Measurements from ENCODE around the gene SH2D2A.

Gene SH2D2A

GRCh38 chr1:156823210-156823790, 6.7 kb upstream of the SH2D2A start:
- DNase-seq (ENCODE audit: low read depth) = no peak

GRCh38 chr1:156822680-156823079, 6.0 kb upstream of the SH2D2A start:
- no peak for DNase-seq (ENCODE audit: low read depth)

GRCh38 chr1:156821801-156822200, 5.2 kb upstream of the SH2D2A start:
- no peak for DNase-seq (ENCODE audit: low read depth)

- DNase-seq (ENCODE audit: low read depth) = no peak
Measured at GRCh38 chr1:156815961-156816422, 656 bp downstream of the SH2D2A start.

- no peak for DNase-seq (ENCODE audit: low read depth)
Measured at GRCh38 chr1:156815307-156815826, 1.3 kb downstream of the SH2D2A start.

- no peak for DNase-seq (ENCODE audit: low read depth)
Measured at GRCh38 chr1:156814571-156815260, 1.9 kb downstream of the SH2D2A start.

GRCh38 chr1:156813750-156814570, 2.7 kb downstream of the SH2D2A start:
- no peak for DNase-seq (ENCODE audit: low read depth)

GRCh38 chr1:156813298-156813697, 3.4 kb downstream of the SH2D2A start:
- DNase-seq (ENCODE audit: low read depth) = no peak

- no peak for DNase-seq (ENCODE audit: low read depth)
Measured at GRCh38 chr1:156812293-156812990, 4.2 kb downstream of the SH2D2A start.

- DNase-seq (ENCODE audit: low read depth) = no peak
Measured at GRCh38 chr1:156811168-156811567, 5.5 kb downstream of the SH2D2A start.

- DNase-seq (ENCODE audit: low read depth) = no peak
Measured at GRCh38 chr1:156809711-156810366, 6.8 kb downstream of the SH2D2A start.

GRCh38 chr1:156809281-156809680, 7.4 kb downstream of the SH2D2A start:
- DNase-seq (ENCODE audit: low read depth) = no peak

- no peak for DNase-seq (ENCODE audit: low read depth)
Measured at GRCh38 chr1:156808186-156809030, 8.2 kb downstream of the SH2D2A start.

- DNase-seq (ENCODE audit: low read depth) = no peak
Measured at GRCh38 chr1:156807627-156808026, 9.0 kb downstream of the SH2D2A start.

- DNase-seq (ENCODE audit: low read depth) = no peak
Measured at GRCh38 chr1:156806512-156807440, 9.9 kb downstream of the SH2D2A start.

- peak; percentile 79 for DNase-seq (ENCODE audit: low read depth)
Measured at GRCh38 chr1:156805766-156806511, 10.7 kb downstream of the SH2D2A start.

- no peak for DNase-seq (ENCODE audit: low read depth)
Measured at GRCh38 chr1:156804572-156805243, 11.9 kb downstream of the SH2D2A start.

GRCh38 chr1:156804026-156804425, 12.6 kb downstream of the SH2D2A start:
- DNase-seq (ENCODE audit: low read depth) = no peak
